GM18502 (cell line): ENCODE data around the gene EIF5A.
"Not testable (repeated sequence)": the region's sequence is repeated elsewhere in the genome, so short reads cannot be mapped to it uniquely, and the experiment has no call there.

Source experiments
- ATAC-seq: cut with Tn5 transposase; IDR thresholded peaks from one replicate; pipeline ENCODE4 v1.9.1; 2021; ENCODE audit warnings: mild to moderate bottlenecking; ENCODE audit not compliant: unreplicated experiment, poor library complexity

EIF5A gene

GRCh38 chr17:7328840-7329373 is 21.5 kb downstream of the EIF5A start, which contains the start of gene NEURL4:
TSS of gene NEURL4 (minus strand) at chr17:7329335. CDS start at chr17:7329312, 23 bp downstream.
- peak; percentile 9 for ATAC-seq

DNA sequence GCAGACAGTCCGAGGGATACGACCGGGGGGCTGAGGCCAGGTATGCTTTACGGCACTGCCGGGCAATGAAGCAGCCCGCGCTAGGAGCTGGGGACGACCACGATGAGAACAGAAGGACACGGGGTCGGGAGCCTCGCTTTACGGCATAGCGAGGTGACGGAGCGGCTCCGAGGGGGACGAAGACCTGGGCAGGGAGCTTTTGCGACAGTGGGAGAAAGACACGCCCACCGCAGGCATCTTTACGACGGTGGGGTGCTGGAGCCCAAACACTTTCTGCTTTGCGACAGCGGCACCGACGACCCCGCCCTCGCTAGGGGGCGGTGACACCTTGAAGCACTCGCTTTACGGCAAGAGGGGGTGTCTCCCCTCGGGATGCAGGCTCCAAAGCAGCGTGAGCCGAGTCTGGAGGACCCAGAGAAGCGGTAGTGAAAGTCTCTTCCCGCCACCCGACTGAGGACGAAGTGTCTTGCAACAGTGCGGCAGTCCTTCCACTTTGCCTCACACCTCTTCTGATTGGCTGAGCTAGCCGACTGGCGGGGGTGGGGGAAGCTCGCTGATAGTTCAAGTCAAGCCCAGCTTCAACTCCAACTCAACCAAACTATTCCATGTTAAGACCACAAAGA is 22.1 kb downstream of the EIF5A start:
- peak; percentile 61 for ATAC-seq

DNA sequence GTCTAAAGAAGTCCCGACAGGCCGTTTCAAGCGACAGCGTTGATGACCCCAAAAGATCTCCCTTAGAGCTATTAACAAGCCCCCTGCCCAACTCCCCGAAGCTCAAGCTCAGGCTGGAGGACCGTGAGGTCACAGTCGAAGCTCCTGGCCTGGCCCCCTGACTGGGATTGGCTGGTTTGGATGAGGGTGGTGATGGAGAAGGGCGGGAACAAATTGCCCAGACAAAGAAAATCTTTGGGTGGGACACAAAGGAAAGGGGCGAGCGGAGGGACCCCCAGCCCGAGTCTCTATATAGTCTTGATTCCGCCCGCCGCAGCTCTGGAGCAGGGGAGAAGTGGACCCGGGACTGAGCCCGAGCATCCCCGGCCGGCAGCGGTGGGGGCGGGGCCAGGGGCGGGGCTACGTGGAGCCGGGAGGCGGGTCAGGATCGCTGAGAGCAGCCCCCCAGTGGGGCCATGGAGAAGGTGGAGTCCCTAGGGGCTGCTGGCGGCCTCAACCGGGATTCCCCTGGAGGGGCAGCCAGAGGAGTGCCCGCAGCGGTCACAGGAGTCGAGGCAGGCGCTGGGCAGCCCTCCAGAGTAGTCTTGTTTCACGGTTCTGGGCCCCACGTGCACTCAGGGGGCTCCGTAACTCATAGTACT is 22.7 kb downstream of the EIF5A start:
- peak; percentile 53 for ATAC-seq

- no peak for ATAC-seq
Observed at GRCh38 chr17:7330638-7331015, 23.2 kb downstream of the EIF5A start.

DNA sequence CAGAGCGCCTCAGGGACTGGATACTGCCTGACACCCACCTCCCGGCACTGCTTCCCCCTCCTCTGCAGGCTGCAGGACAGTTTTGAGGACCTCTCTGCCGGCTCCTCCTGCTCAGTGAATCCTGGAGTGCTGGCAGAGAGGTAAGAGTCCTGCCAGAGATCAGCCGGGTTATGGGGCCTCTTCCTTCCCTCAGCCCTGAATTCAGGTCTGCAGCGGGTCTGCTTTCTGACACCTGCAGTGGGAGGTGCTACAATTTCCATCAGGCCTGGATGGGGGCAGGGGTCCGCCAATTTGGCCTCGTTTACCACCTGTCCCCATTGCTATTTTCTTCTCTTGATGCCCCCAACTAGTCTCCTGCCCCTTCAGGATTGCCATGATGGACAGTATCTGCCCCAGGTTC is 24.7 kb downstream of the EIF5A start:
- ATAC-seq: no peak

DNA sequence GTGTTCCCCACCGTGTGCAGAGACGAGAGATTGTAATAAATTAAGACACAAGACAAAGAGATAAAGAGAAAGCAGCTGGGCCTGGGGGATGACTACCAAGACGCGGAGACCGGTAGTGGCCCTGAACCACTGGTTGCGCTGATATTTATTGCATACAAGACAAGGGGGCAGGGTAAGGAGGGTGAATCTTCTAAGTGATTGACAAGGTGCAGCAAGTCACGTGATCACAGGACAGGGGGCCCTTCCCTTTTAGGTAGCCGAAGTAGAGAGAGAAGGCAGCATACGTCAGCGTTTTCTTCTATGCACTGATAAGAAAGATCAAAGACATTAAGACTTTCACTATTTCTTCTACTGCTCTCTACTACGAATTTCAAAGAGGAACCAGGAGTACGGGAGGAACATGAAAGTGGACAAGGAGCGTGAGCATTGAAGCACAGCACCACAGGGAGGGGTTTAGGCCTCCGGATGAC is 25.2 kb downstream of the EIF5A start:
- ATAC-seq: not testable (repeated sequence)

DNA sequence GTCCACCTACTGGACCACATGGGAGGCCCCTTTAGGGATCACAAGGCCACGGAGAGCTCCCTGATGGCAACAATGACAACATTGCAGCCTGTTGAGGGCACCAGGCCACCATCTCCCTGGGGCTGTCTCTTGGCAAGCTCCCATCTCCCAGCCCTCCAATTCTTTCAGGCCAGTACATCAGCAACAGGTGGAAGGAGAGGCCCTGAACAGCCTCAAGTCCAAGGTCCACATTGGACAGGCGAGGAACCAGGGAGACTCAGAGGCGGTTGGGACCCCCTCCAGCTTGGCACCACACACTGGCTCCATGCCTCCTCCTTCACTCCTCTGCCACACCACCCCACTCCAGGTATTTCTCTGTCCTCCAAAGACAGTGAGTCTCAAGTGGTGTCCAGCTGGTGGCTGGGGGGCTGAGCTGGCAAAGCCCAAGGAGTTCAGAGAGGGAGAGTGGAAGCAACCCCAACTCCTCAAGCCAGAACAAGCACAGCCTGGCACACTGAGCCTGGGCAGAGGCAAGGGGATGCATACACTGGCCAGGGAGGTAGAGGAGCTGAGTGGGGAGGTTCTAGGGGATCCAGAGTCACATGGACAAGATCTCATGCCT is 27.6 kb downstream of the EIF5A start:
- no peak for ATAC-seq

GRCh38 chr17:7335765-7336164 is 28.3 kb downstream of the EIF5A start:
- ATAC-seq: not testable (repeated sequence)

- ATAC-seq: peak; percentile 67
Observed at GRCh38 chr17:7336240-7337175, 29.1 kb downstream of the EIF5A start, which contains the start of gene ACAP1. TSS of gene ACAP1 (plus strand) at chr17:7336529. CDS start at chr17:7336735, 206 bp downstream.

DNA sequence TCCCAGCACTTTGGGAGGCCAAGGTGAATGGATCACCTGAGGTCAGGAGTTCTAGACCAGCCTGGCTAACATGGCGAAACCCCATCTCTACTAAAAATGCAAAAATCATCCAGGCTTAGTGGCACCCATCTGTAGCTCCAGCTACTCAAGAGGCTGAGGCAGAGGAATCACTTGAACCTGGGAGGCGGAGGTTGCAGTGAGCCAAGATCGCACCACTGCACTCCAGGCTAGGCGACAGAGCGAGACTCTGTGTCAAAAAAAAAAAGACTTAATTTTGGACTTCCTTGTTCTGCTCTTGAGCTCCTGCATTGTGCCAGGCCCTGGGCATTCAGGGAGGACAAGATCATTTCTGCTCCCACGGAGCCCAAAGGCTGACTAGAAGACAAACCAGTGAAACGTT is 30.2 kb downstream of the EIF5A start:
- ATAC-seq: not testable (repeated sequence)

DNA sequence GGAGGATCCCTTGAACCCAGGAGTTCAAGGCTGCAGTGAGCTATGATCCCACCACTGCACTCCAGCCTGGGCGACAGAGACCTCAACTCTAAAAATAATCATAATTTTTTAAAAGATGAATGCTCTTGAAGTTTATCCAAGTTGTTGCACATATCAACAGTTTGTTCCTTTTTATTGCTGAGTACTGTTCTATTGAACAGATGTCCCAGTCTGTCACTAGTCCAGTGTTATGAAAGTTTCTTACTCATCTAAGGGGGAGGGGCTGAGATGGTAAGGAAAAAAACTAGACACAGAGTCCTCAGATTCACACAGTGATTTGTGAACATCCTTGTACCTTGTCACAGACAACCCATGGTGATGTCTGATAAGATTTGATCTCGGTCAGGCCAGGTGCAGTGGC is 32.8 kb downstream of the EIF5A start:
- ATAC-seq: no peak

DNA sequence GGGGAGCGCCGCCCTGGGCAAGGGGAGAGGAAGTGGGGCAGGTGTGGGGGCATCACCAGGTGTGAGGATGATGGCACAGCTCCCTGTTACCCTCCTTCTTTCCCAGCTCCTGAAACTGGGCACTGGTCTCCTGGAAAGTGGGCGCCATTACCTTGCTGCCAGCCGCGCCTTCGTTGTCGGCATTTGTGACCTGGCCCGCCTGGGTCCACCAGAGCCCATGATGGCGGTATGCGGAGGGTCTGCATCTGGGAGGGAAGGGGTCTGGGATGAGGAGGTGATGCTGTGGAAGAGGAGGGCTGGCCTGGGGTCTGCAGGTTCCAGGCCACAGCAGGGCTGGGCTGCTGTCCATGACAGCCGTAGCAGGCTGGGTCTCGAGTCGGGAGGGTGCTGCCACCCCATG is 34.4 kb downstream of the EIF5A start:
- no peak for ATAC-seq

DNA sequence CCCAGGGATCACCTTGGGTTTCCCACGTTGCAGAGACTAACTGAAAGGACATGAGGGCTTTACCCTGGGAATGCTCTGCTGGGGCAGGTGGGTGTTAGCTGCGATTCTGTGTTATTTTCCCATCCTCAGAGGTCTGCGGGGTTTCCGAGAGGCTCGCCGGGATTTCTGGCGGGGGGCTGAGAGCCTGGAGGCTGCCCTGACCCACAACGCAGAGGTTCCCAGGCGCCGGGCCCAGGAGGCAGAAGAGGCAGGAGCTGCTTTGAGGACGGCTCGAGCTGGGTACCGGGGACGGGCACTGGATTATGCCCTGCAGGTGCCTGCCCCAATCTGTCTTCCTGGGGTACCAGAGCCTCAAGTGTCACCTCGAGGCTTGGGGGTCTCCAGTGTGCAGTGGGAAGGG is 35.8 kb downstream of the EIF5A start:
- no peak for ATAC-seq

GRCh38 chr17:7346761-7347614 is 39.6 kb downstream of the EIF5A start:
- ATAC-seq: no peak

- no peak for ATAC-seq
Observed at GRCh38 chr17:7347630-7348477, 40.4 kb downstream of the EIF5A start.

- ATAC-seq: no peak
Observed at GRCh38 chr17:7348478-7349242, 41.2 kb downstream of the EIF5A start.

- ATAC-seq: peak; percentile 65
Observed at GRCh38 chr17:7351665-7352502, 44.5 kb downstream of the EIF5A start, which contains the start of gene KCTD11. TSS of gene KCTD11 (plus strand) at chr17:7352162.
